Stimulated activated CD4-positive, alpha-beta T cell treated with anti-CD3 and anti-CD28 coated beads, Interleukin-15, amount 100 ng/mL, for 24 hours (primary cell): ENCODE measurements around the gene CLDN6.

Source experiments
- DNase-seq: peaks from one replicate; pipeline ENCODE4 v3.0.0-alpha.2; 2020

Gene CLDN6

GRCh38 chr16:3026609-3027488 is 8.9 kb upstream of the CLDN6 start:
- DNase-seq: no peak

GRCh38 chr16:3026003-3026378 is 8.0 kb upstream of the CLDN6 start:
- no peak for DNase-seq

GRCh38 chr16:3025032-3026002 is 7.3 kb upstream of the CLDN6 start:
- no peak for DNase-seq

GRCh38 chr16:3023669-3024478 is 5.9 kb upstream of the CLDN6 start, which contains the start of the genes HCFC1R1 and THOC6:
Gene HCFC1R1, minus strand, starts transcription at chr16:3023942. Its CDS starts 1 bp downstream, at chr16:3023941.
Gene THOC6, plus strand, starts transcription at chr16:3024035. Its CDS starts 292 bp downstream, at chr16:3024327.
- peak; percentile 98 for DNase-seq

GRCh38 chr16:3023415-3023668 is 5.4 kb upstream of the CLDN6 start:
- peak; percentile 51 for DNase-seq

- peak; percentile 23 for DNase-seq
These were observed 4.9 kb upstream of the CLDN6 start for GRCh38 chr16:3022684-3023414.

GRCh38 chr16:3022208-3022683 is 4.3 kb upstream of the CLDN6 start:
- DNase-seq: peak; percentile 95

GRCh38 chr16:3021449-3022207 is 3.6 kb upstream of the CLDN6 start:
- DNase-seq: peak; percentile 94

- DNase-seq: peak; percentile 64
These were observed 2.8 kb upstream of the CLDN6 start for GRCh38 chr16:3020604-3021448.

- peak; percentile 81 for DNase-seq
These were observed 2.2 kb upstream of the CLDN6 start, which contains the start of gene TNFRSF12A for GRCh38 chr16:3020247-3020603. Gene TNFRSF12A, plus strand, starts transcription at chr16:3020368. Its CDS starts 30 bp downstream, at chr16:3020398.

- no peak for DNase-seq
These were observed 1.7 kb upstream of the CLDN6 start for GRCh38 chr16:3019594-3020246.

- no peak for DNase-seq
These were observed 639 bp downstream of the CLDN6 start for GRCh38 chr16:3017344-3017743.

GRCh38 chr16:3015865-3016521 is 2.0 kb downstream of the CLDN6 start:
- DNase-seq: no peak

- no peak for DNase-seq
These were observed 3.0 kb downstream of the CLDN6 start for GRCh38 chr16:3014971-3015370.

GRCh38 chr16:3013998-3014690 is 3.8 kb downstream of the CLDN6 start:
- no peak for DNase-seq

GRCh38 chr16:3013491-3013951 is 4.5 kb downstream of the CLDN6 start:
- DNase-seq: no peak

GRCh38 chr16:3012828-3013420 is 5.1 kb downstream of the CLDN6 start, which contains the start of gene CLDN9:
Gene CLDN9, plus strand, starts transcription at chr16:3012923. Its CDS starts 440 bp downstream, at chr16:3013363.
- no peak for DNase-seq

- DNase-seq: no peak
These were observed 5.7 kb downstream of the CLDN6 start for GRCh38 chr16:3012246-3012645.
